HG03159 (cell line): ENCODE data around the gene CA12.

Source experiments
- ATAC-seq: cut with Tn5 transposase; IDR thresholded peaks from one replicate; pipeline ENCODE4 v1.9.1; 2021; ENCODE audit warnings: mild to moderate bottlenecking, moderate library complexity; ENCODE audit not compliant: unreplicated experiment

CA12 gene

GRCh38 chr15:63312286-63312685, 69.4 kb downstream of the CA12 start:
- ATAC-seq, result no peak

GRCh38 chr15:63310646-63311045, 71.0 kb downstream of the CA12 start:
- no peak for ATAC-seq

- no peak for ATAC-seq
Measured at GRCh38 chr15:63308947-63309346, 72.7 kb downstream of the CA12 start.

GRCh38 chr15:63308491-63308890, 73.2 kb downstream of the CA12 start:
- ATAC-seq, result no peak

GRCh38 chr15:63306492-63307073, 75.1 kb downstream of the CA12 start:
- no peak for ATAC-seq

- no peak for ATAC-seq
Measured at GRCh38 chr15:63305260-63305659, 76.4 kb downstream of the CA12 start.

- no peak for ATAC-seq
Measured at GRCh38 chr15:63301088-63301487, 80.6 kb downstream of the CA12 start.

GRCh38 chr15:63299943-63300575, 81.6 kb downstream of the CA12 start:
- no peak for ATAC-seq

GRCh38 chr15:63296195-63296594, 85.5 kb downstream of the CA12 start:
- no peak for ATAC-seq

GRCh38 chr15:63295341-63295740, 86.3 kb downstream of the CA12 start:
- ATAC-seq, result no peak

DNA sequence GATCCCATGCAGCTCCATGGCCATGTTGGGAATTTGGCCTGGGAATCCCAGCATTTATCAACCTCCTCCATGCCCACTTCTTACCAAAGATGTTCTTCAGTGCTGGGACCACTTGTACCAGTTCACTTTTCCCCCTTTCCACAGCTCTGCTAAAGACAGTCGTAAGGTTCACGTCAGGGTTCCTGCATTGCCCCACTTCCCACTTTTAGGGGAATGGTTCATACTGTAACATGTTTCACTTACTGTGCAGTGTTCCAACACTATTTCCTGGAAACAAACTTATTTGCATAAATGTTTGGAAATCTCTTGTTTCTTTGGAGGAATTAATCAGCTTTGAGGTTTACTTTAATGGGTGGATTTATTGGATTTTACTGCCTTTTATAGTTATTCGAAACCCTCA, 87.3 kb downstream of the CA12 start:
- ATAC-seq, result no peak

DNA sequence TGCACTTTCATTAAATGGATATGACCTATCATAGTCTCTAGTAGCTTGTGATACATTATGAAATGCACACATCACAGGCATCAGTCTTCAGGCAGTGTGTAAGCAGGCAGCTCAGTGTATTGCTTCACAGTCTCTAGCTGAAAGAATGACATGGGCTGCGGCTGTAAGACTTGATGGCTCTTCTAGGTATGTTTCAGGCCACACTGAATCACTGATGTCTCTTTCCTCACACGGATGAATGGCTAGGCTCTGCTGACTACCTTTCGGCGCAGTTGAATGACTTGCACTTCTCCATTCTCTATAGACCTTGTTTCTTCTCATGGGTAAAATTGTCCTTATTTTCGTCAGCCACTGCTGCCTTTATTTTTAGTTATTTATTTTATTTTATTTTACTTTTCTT, 88.9 kb downstream of the CA12 start:
- no peak for ATAC-seq

GRCh38 chr15:63292241-63292640, 89.4 kb downstream of the CA12 start:
- no peak for ATAC-seq

DNA sequence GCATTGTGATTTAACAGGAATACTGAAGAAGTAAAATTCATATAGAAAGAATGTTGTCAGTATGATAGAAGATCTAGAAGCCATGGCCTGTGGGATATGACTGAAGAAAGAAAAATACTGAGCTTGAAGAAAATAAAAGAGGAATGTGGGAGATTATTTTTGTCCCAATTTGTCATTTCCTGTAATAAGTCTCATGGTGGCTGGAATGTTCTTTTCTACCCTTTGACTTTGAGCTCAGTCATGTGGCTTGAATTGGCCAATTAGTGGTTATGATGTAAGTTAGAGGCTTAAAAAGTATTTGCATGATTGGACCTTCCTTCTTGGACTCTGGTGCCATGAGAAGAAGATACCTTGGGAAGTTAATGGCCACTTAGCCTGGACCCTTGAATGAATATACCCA, 90.1 kb downstream of the CA12 start:
- no peak for ATAC-seq

GRCh38 chr15:63288778-63289378, 92.8 kb downstream of the CA12 start:
- ATAC-seq, result no peak

GRCh38 chr15:63288342-63288741, 93.3 kb downstream of the CA12 start:
- no peak for ATAC-seq

DNA sequence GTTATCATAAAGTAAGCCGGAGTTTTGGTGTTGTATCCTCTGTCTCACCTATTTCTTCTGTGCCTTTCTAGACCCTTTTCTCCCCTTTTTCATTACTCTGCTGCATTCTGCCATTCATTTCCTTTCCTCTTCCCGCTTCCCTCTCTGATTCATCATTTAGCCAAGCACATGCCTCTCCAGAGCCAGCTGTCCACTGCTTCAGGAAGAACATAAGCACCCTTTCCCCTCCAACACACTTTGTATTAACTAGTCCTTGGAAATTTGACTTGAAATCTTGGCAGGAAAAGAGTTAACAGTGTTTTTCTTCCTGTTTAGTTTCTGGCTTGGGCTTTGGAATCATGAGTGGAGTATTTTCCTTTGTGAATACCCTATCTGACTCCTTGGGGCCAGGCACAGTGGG, 94.5 kb downstream of the CA12 start:
- no peak for ATAC-seq

GRCh38 chr15:63284335-63284734, 97.3 kb downstream of the CA12 start:
- ATAC-seq, result no peak

DNA sequence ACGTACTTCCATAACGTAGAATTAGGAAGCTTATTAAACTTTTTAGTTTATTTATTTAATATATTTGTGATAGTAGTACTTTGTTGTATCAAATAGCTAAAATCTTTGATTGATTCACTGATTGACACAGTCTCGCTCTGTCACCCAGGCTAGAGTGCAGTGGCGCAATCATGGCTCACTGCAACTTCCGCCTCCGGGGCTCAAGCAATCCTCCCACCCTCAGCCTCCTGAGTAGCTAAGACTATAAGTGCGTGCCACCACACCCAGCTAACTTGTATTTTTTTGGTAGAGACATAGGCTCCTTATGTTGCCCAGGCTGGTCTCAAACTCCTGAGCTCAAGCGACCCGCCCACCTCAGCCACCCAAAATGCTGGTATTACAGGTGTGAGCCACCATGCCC, 98.5 kb downstream of the CA12 start:
- ATAC-seq, result no peak

- ATAC-seq, result no peak
Measured at GRCh38 chr15:63277893-63278456, 103.7 kb downstream of the CA12 start.

- ATAC-seq, result no peak
Measured at GRCh38 chr15:63277038-63277892, 104.4 kb downstream of the CA12 start, which contains the start of gene APH1B. APH1B (plus strand) TSS chr15:63277605; CDS start chr15:63277624, 19 bp downstream.
